Sigmoid colon (tissue), 4 donors: ENCODE measurements around the gene BTBD9.

Experiments used
- POLR2AphosphoS5 ChIP-seq, 4 donors: sonication (generic); formaldehyde crosslinking; IDR thresholded peaks; one replicate each; pipeline ENCODE4 v1.6.1; 2017; ENCODE audit warnings: antibody characterized with exemption in 4 of 4
- TF ChIP-seq, protein P1 (sequence below), 4 experiments: fragments of 450-650 bp in 3 of 4; fragments of 200-600 bp in 1 of 4; IDR thresholded peaks; one replicate each; pipeline ENCODE4 v1.5.1; 2016 to 2019; ENCODE audit warnings: antibody characterized with exemption in 4 of 4, mild to moderate bottlenecking in 3 of 4, moderate library complexity in 2 of 4

DNA sequence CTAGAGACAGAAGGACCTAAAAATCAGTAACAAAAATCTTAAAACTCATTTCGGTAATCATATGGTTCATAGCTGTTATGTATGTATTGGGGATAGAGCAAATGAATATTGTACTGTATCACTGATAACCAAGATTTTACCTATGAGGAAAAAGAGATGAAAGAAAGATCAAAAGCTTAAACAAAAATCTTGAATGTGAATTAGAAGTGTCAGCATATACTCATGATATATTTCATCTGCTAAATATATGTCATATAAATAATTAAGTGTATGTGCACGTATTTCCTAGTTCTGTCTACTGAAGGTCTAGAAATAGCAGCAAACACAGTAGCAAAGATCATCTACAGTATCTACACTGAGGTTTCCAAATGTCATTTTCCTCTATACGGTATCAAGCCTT is 299.8 kb downstream of the BTBD9 start:
- TF ChIP-seq, protein P1, sequence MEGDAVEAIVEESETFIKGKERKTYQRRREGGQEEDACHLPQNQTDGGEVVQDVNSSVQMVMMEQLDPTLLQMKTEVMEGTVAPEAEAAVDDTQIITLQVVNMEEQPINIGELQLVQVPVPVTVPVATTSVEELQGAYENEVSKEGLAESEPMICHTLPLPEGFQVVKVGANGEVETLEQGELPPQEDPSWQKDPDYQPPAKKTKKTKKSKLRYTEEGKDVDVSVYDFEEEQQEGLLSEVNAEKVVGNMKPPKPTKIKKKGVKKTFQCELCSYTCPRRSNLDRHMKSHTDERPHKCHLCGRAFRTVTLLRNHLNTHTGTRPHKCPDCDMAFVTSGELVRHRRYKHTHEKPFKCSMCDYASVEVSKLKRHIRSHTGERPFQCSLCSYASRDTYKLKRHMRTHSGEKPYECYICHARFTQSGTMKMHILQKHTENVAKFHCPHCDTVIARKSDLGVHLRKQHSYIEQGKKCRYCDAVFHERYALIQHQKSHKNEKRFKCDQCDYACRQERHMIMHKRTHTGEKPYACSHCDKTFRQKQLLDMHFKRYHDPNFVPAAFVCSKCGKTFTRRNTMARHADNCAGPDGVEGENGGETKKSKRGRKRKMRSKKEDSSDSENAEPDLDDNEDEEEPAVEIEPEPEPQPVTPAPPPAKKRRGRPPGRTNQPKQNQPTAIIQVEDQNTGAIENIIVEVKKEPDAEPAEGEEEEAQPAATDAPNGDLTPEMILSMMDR (IDR thresholded peaks at IDR 0.05) = no peak
- TF ChIP-seq POLR2AphosphoS5 (IDR thresholded peaks at IDR 0.05) = no peak
